GM23338 (cell line): ENCODE data around the gene UMODL1.

Source experiments
- CREB1 ChIP-seq: fragments of 250-450 bp; sonication (Bioruptor Pico); IDR thresholded peaks from 2 replicates; pipeline ENCODE4 v1.5.0; 2020; ENCODE audit warnings: low read depth, mild to moderate bottlenecking, moderate library complexity
- CTCF ChIP-seq, 2 experiments: fragments of 200-600 bp in 1 of 2; sonication (generic) in 1 of 2; conservative IDR thresholded peaks; 2 replicates each; pipeline versions ENCODE4 v1.5.1 to v1.6.1; 2016 to 2017; ENCODE audit warnings: antibody characterized with exemption in 2 of 2, low read depth in 2 of 2, mild to moderate bottlenecking in 2 of 2, moderate library complexity in 1 of 2
- ETS1 ChIP-seq: IDR thresholded peaks from 2 replicates; pipeline ENCODE4 v1.6.1; 2016; ENCODE audit warnings: antibody characterized with exemption
- EZH2 ChIP-seq: fragments of 200-600 bp; sonication (generic); IDR thresholded peaks from one replicate; pipeline ENCODE4 v1.8.0; 2017; ENCODE audit warnings: antibody characterized with exemption, mild to moderate bottlenecking, low read depth; ENCODE audit not compliant: unreplicated experiment
- EZH2phosphoT487 ChIP-seq: fragments of 200-600 bp; sonication (generic); IDR thresholded peaks from one replicate; pipeline ENCODE4 v1.8.1; 2018; ENCODE audit warnings: antibody characterized with exemption; ENCODE audit not compliant: unreplicated experiment
- JUNB ChIP-seq: IDR thresholded peaks from one replicate; pipeline ENCODE4 v1.6.1; 2016; ENCODE audit warnings: antibody characterized with exemption; ENCODE audit not compliant: unreplicated experiment
- NANOG ChIP-seq: IDR thresholded peaks from 2 replicates; pipeline ENCODE4 v1.6.1; 2016; ENCODE audit warnings: antibody characterized with exemption, borderline replicate concordance
- POLR2AphosphoS5 ChIP-seq: IDR thresholded peaks from 2 replicates; pipeline ENCODE4 v1.6.1; 2016; ENCODE audit warnings: antibody characterized with exemption, low read depth
- REST ChIP-seq: IDR thresholded peaks from one replicate; pipeline ENCODE4 v1.6.1; 2018; ENCODE audit warnings: antibody characterized with exemption; ENCODE audit not compliant: unreplicated experiment
- STAT1 ChIP-seq: IDR thresholded peaks from one replicate; pipeline ENCODE4 v1.6.1; 2016; ENCODE audit warnings: antibody characterized with exemption; ENCODE audit not compliant: unreplicated experiment
- ZNF114 ChIP-seq: fragments of 250-450 bp; sonication (Bioruptor Pico); IDR thresholded peaks from 2 replicates; pipeline ENCODE4 v1.5.0; 2020; ENCODE audit warnings: mild to moderate bottlenecking, moderate library complexity
- ZNF331 ChIP-seq: fragments of 250-450 bp; sonication (Bioruptor Pico); IDR thresholded peaks from 2 replicates; pipeline ENCODE4 v1.5.0; 2020; ENCODE audit warnings: low read depth, mild to moderate bottlenecking, moderate library complexity
- ZNF462 ChIP-seq: fragments of 250-450 bp; sonication (Bioruptor Pico); IDR thresholded peaks from 2 replicates; pipeline ENCODE4 v1.5.0; 2020; ENCODE audit warnings: mild to moderate bottlenecking, moderate library complexity

GRCh38 chr21:42151948-42152220 lies 80.8 kb downstream of the UMODL1 start:
- TF ChIP-seq CREB1 (no peak), POLR2AphosphoS5 (no peak), STAT1 (no peak), CTCF (conservative IDR thresholded peaks at IDR 0.05; ENCODE audit: low read depth in 2 of 2) (no peak), EZH2 (no peak), EZH2phosphoT487 (no peak), ZNF114 (CRISPR knock-in tag) (no peak), ETS1 (no peak), REST (no peak), NANOG (no peak), JUNB (no peak), ZNF462 (CRISPR knock-in tag) (no peak), ZNF331 (no peak)
